Endodermal cell (in vitro differentiated cells): ENCODE data around the gene GTF2IRD1. TPM values are rescaled to one million over a fixed set of nuclear protein-coding genes. Genes with fewer than 3 reads are reported as not detected.

Source experiments
- DNase-seq: peaks from one replicate; pipeline ENCODE4 v3.0.0-alpha.2; 2017
- H3K27ac ChIP-seq: 2 replicates; pipeline ENCODE4 v1.5.1; 2013; ENCODE audit warnings: mild to moderate bottlenecking, low read depth, low read length, moderate library complexity
- H3K27me3 ChIP-seq: 2 replicates; pipeline ENCODE4 v1.6.1; 2013; ENCODE audit warnings: mild to moderate bottlenecking, low read length, moderate library complexity; ENCODE audit not compliant: insufficient read depth, control insufficient read depth, poor library complexity, severe bottlenecking
- H3K36me3 ChIP-seq: 2 replicates; pipeline ENCODE4 v1.7.0; 2013; ENCODE audit warnings: mild to moderate bottlenecking, low read length, moderate library complexity; ENCODE audit not compliant: control insufficient read depth, insufficient read depth
- H3K4me1 ChIP-seq: one replicate; pipeline ENCODE4 v1.7.0; 2013; ENCODE audit warnings: low read length; ENCODE audit not compliant: control insufficient read depth, insufficient read depth
- H3K4me3 ChIP-seq: 2 replicates; pipeline ENCODE4 v1.5.1; 2013; ENCODE audit warnings: mild to moderate bottlenecking, low read length, moderate library complexity
- H3K9ac ChIP-seq: 2 replicates; pipeline ENCODE4 v1.6.1; 2013; ENCODE audit warnings: mild to moderate bottlenecking, low read length, moderate library complexity; ENCODE audit not compliant: poor library complexity, severe bottlenecking; ENCODE audit errors: extremely low read depth
- H3K9me3 ChIP-seq: 2 replicates; pipeline ENCODE4 v1.6.1; 2013; ENCODE audit warnings: mild to moderate bottlenecking, low read length, moderate library complexity; ENCODE audit not compliant: control insufficient read depth
- H3K27ac Mint-ChIP-seq: 2 replicates; pipeline ENCODE4 v1.8.0; 2020; ENCODE audit warnings: mixed read lengths
- H3K27me3 Mint-ChIP-seq: 2 replicates; pipeline ENCODE4 v1.8.0; 2021; ENCODE audit warnings: mild to moderate bottlenecking, mixed read lengths; ENCODE audit not compliant: insufficient read depth
- H3K36me3 Mint-ChIP-seq: 2 replicates; pipeline ENCODE4 v1.8.0; 2020; ENCODE audit warnings: low read depth, mixed read lengths
- H3K4me1 Mint-ChIP-seq: 2 replicates; pipeline ENCODE4 v1.8.0; 2020; ENCODE audit warnings: mixed read lengths
- H3K4me3 Mint-ChIP-seq: 2 replicates; pipeline ENCODE4 v1.8.0; 2020; ENCODE audit warnings: mild to moderate bottlenecking, moderate library complexity, mixed read lengths
- H3K9me3 Mint-ChIP-seq: 2 replicates; pipeline ENCODE4 v1.8.0; 2020; ENCODE audit warnings: mild to moderate bottlenecking, mixed read lengths
- WGBS, 2 experiments: methylation state at CpG; one replicate each; pipeline versions ENCODE4 v1.1.5 to v1.1.7; 2013; ENCODE audit warnings: missing lambda C conversion rate in 2 of 2, mixed read lengths in 1 of 2; ENCODE audit not compliant: insufficient coverage in 1 of 2, insufficient read length in 1 of 2; 5-methylcytosine and 5-hydroxymethylcytosine counted together
- total RNA-seq, 2 donors: library from RNA; stranded (reverse); fragmentation: NEBNext Ultra II Directional in 1 of 2; extraction: Animal tissue kit (Norgen Biotek cat#: 25700) in 1 of 2; gene quantifications; 2 replicates in 1 of 2; 3 replicates in 1 of 2; pipeline ENCODE4 v1.2.1, GENCODE V29; 2021
- TF ChIP-seq, protein P1 (sequence below): fragments of 200-600 bp; sonication (generic); conservative IDR thresholded peaks from 2 replicates; pipeline ENCODE4 v1.5.0; 2021; ENCODE audit warnings: antibody characterized with exemption, mild to moderate bottlenecking

The GTF2IRD1 gene
- total RNA-seq, 2 donors from 2014 or later: 54.8 to 84.4 TPM

- Histone ChIP-seq H3K9ac (no peak overlapping the region), H3K4me1 (peaks cover 2% of the 10 kb centered on the region), H3K27ac (no peak overlapping the region), H3K4me3 (no peak overlapping the region), H3K9me3 (no peaks in the 10 kb centered on the region), H3K27me3 (no peaks in the 10 kb centered on the region), H3K36me3 (peaks cover 50% of the 10 kb centered on the region)
- Mint-ChIP-seq H3K4me3 (no peak overlapping the region), H3K27me3 (no peaks in the 10 kb centered on the region), H3K27ac (no peak overlapping the region), H3K4me1 (peaks cover 3% of the 10 kb centered on the region), H3K36me3 (peaks cover 65% of the 10 kb centered on the region), H3K9me3 (no peaks in the 10 kb centered on the region)
- WGBS, 2 experiments: 96 to 99% methylated on average over 5 to 11 of the region's 11 CpGs
- DNase-seq: no peak
- TF ChIP-seq, protein P1, sequence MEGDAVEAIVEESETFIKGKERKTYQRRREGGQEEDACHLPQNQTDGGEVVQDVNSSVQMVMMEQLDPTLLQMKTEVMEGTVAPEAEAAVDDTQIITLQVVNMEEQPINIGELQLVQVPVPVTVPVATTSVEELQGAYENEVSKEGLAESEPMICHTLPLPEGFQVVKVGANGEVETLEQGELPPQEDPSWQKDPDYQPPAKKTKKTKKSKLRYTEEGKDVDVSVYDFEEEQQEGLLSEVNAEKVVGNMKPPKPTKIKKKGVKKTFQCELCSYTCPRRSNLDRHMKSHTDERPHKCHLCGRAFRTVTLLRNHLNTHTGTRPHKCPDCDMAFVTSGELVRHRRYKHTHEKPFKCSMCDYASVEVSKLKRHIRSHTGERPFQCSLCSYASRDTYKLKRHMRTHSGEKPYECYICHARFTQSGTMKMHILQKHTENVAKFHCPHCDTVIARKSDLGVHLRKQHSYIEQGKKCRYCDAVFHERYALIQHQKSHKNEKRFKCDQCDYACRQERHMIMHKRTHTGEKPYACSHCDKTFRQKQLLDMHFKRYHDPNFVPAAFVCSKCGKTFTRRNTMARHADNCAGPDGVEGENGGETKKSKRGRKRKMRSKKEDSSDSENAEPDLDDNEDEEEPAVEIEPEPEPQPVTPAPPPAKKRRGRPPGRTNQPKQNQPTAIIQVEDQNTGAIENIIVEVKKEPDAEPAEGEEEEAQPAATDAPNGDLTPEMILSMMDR: no peak
These were observed 121.5 kb downstream of the GTF2IRD1 start for GRCh38 chr7:74575083-74575784.

- Mint-ChIP-seq H3K4me1 (peaks cover 7% of the 10 kb centered on the region), H3K36me3 (peaks cover 65% of the 10 kb centered on the region), H3K9me3 (no peaks in the 10 kb centered on the region), H3K4me3 (no peak overlapping the region), H3K27me3 (no peaks in the 10 kb centered on the region), H3K27ac (no peak overlapping the region)
- Histone ChIP-seq H3K4me1 (peaks cover 2% of the 10 kb centered on the region), H3K27me3 (no peaks in the 10 kb centered on the region), H3K9me3 (no peaks in the 10 kb centered on the region), H3K4me3 (no peak overlapping the region), H3K36me3 (peaks cover 46% of the 10 kb centered on the region), H3K27ac (no peak overlapping the region), H3K9ac (no peak overlapping the region)
- TF ChIP-seq, protein P1: no peak
- no peak for DNase-seq
- 94 to 96% methylated on average over 6 to 7 of the region's 7 CpGs for WGBS, 2 experiments
These were observed 122.1 kb downstream of the GTF2IRD1 start for GRCh38 chr7:74575811-74576210.

GRCh38 chr7:74579800-74580685 is 126.3 kb downstream of the GTF2IRD1 start:
- peaks cover 13% of the 10 kb centered on the region for H3K4me1 Mint-ChIP-seq
- H3K27ac Mint-ChIP-seq: peak overlapping the region; percentile 86
- Histone ChIP-seq H3K4me3 (no peak overlapping the region), H3K27ac (peak overlapping the region; percentile 36), H3K9me3 (no peaks in the 10 kb centered on the region), H3K4me1 (peaks cover 5% of the 10 kb centered on the region), H3K36me3 (peaks cover 38% of the 10 kb centered on the region), H3K9ac (no peak overlapping the region), H3K27me3 (no peaks in the 10 kb centered on the region)
- peak; percentile 58 for DNase-seq
- no peak overlapping the region for H3K4me3 Mint-ChIP-seq
- no peaks in the 10 kb centered on the region for H3K9me3 Mint-ChIP-seq
- no peaks in the 10 kb centered on the region for H3K27me3 Mint-ChIP-seq
- H3K36me3 Mint-ChIP-seq: peaks cover 41% of the 10 kb centered on the region
- TF ChIP-seq, protein P1: no peak
- 59 to 80% methylated on average over 16 to 22 of the region's 22 CpGs for WGBS, 2 experiments
